CD14-positive monocyte (primary cell): ENCODE results near the gene GNB4. TPM values are rescaled to one million over a fixed set of nuclear protein-coding genes. Genes with fewer than 3 reads are reported as not detected.

ENCODE experiments used
- DNase-seq, 3 donors: peaks; one replicate each; pipeline ENCODE4 v3.0.0-alpha.2; 2011 to 2022
- H2AFZ ChIP-seq: 2 replicates; pipeline ENCODE4 v1.6.0; 2012; ENCODE audit warnings: mild to moderate bottlenecking, low read depth, low read length, inconsistent platforms; ENCODE audit not compliant: insufficient read depth, poor library complexity, severe bottlenecking
- H3K27ac ChIP-seq, 2 donors: 1 replicate in 1 of 2; 2 replicates in 1 of 2; pipeline ENCODE4 v1.5.1; 2012 to 2013; ENCODE audit warnings: low read length in 2 of 2, control low read depth in 1 of 2, inconsistent platforms in 1 of 2, low read depth in 1 of 2, mild to moderate bottlenecking in 1 of 2
- H3K27me3 ChIP-seq, 2 donors: one replicate each; pipeline versions ENCODE4 v1.6.0 to v1.6.1; 2011 to 2013; ENCODE audit warnings: low read length in 2 of 2; ENCODE audit not compliant: control insufficient read depth in 2 of 2, insufficient read depth in 2 of 2
- H3K36me3 ChIP-seq, 2 donors: replicated peaks in 1 of 2; 1 replicate in 1 of 2; 2 replicates in 1 of 2; pipeline versions ENCODE4 v1.5.1 to v1.6.1; 2012 to 2013; ENCODE audit warnings: low read length in 2 of 2, control low read depth in 1 of 2, inconsistent platforms in 1 of 2, mild to moderate bottlenecking in 1 of 2; ENCODE audit not compliant: insufficient read depth in 2 of 2, control insufficient read depth in 1 of 2
- H3K4me1 ChIP-seq, 2 donors: 1 replicate in 1 of 2; 2 replicates in 1 of 2; pipeline versions ENCODE4 v1.5.1 to v1.6.1; 2012 to 2013; ENCODE audit warnings: low read length in 2 of 2, control low read depth in 1 of 2, inconsistent platforms in 1 of 2, mild to moderate bottlenecking in 1 of 2, moderate library complexity in 1 of 2; ENCODE audit not compliant: insufficient read depth in 2 of 2, control insufficient read depth in 1 of 2
- H3K4me2 ChIP-seq: replicated peaks from 2 replicates; pipeline ENCODE3; 2012; ENCODE audit warnings: low read length, moderate library complexity, mild to moderate bottlenecking; ENCODE audit not compliant: poor library complexity, severe bottlenecking; ENCODE audit errors: extremely low read depth
- H3K4me3 ChIP-seq, 3 experiments: fragments of 200-600 bp in 1 of 3; sonication (generic) in 1 of 3; replicated peaks in 1 of 3; 1 replicate in 2 of 3; 2 replicates in 1 of 3; pipeline ENCODE4 v1.5.1; 2011 to 2013; ENCODE audit warnings: low read length in 3 of 3, mild to moderate bottlenecking in 3 of 3, control low read depth in 2 of 3, low read depth in 2 of 3, inconsistent platforms in 1 of 3, moderate library complexity in 1 of 3
- H3K79me2 ChIP-seq: 2 replicates; pipeline ENCODE4 v1.6.0; 2012; ENCODE audit warnings: mild to moderate bottlenecking, control low read depth, inconsistent platforms, low read length, moderate library complexity; ENCODE audit not compliant: insufficient read depth
- H3K9ac ChIP-seq: 2 replicates; pipeline ENCODE4 v1.6.0; 2017; ENCODE audit warnings: low read length, mild to moderate bottlenecking; ENCODE audit not compliant: insufficient read depth, poor library complexity, severe bottlenecking
- H3K9me3 ChIP-seq, 2 donors: replicated peaks in 1 of 2; 1 replicate in 1 of 2; 2 replicates in 1 of 2; pipeline versions ENCODE4 v1.5.1 to v1.6.1; 2012 to 2013; ENCODE audit warnings: low read length in 2 of 2, control low read depth in 1 of 2; ENCODE audit not compliant: control insufficient read depth in 1 of 2, insufficient read depth in 1 of 2
- H4K20me1 ChIP-seq: 2 replicates; pipeline ENCODE4 v1.6.0; 2012; ENCODE audit warnings: mild to moderate bottlenecking, low read length, control low read depth, moderate library complexity; ENCODE audit not compliant: insufficient read depth
- H3K27ac Mint-ChIP-seq, 7 donors: one replicate each; pipeline ENCODE4 v1.8.0; 2020; ENCODE audit warnings: mild to moderate bottlenecking in 7 of 7, mixed read lengths in 7 of 7, moderate library complexity in 6 of 7, inconsistent platforms in 2 of 7
- H3K27me3 Mint-ChIP-seq, 3 donors: one replicate each; pipeline ENCODE4 v1.8.0; 2021 to 2022; ENCODE audit warnings: low read depth in 3 of 3, mild to moderate bottlenecking in 3 of 3, mixed read lengths in 3 of 3, moderate library complexity in 3 of 3, inconsistent platforms in 1 of 3
- H3K36me3 Mint-ChIP-seq, 2 donors: one replicate each; pipeline ENCODE4 v1.8.0; 2020; ENCODE audit warnings: mixed read lengths in 2 of 2, inconsistent platforms in 1 of 2, mild to moderate bottlenecking in 1 of 2
- H3K4me1 Mint-ChIP-seq: one replicate; pipeline ENCODE4 v1.8.0; 2020; ENCODE audit warnings: mild to moderate bottlenecking, mixed read lengths
- H3K4me3 Mint-ChIP-seq, 2 donors: one replicate each; pipeline ENCODE4 v1.8.0; 2020; ENCODE audit warnings: mild to moderate bottlenecking in 2 of 2, mixed read lengths in 2 of 2, moderate library complexity in 1 of 2
- H3K9me3 Mint-ChIP-seq, 7 donors: one replicate each; pipeline ENCODE4 v1.8.0; 2020 to 2022; ENCODE audit warnings: mixed read lengths in 7 of 7, mild to moderate bottlenecking in 6 of 7, moderate library complexity in 6 of 7, inconsistent platforms in 2 of 7
- CTCF ChIP-seq: fragments of 200-600 bp; IDR thresholded peaks from one replicate; pipeline ENCODE4 v1.8.0; 2022; ENCODE audit warnings: antibody characterized with exemption, mild to moderate bottlenecking
- WGBS: methylation state at CpG from one replicate; pipeline ENCODE4 v1.1.5; 2013; ENCODE audit warnings: missing lambda C conversion rate; ENCODE audit not compliant: insufficient coverage; 5-methylcytosine and 5-hydroxymethylcytosine counted together
- intact Hi-C, 2 donors: fragments of 100-400 bp; cut with micrococcal nuclease; formaldehyde crosslinking; loops; one replicate each; pipeline versions ENCODE4 v1.15.0 to v1.15.1; 2023
- polyA plus RNA-seq, 3 donors: library from polyadenylated mRNA; depleted of rRNA in 1 of 3; unstranded in 2 of 3; stranded (reverse) in 1 of 3; fragments of 300-500 nt in 2 of 3; fragments of >200 nt in 1 of 3; fragmentation: Illumina TruSeq in 2 of 3; gene quantifications; 1 replicate in 2 of 3; 2 replicates in 1 of 3; pipeline ENCODE4 v1.2.3, GENCODE V29; 2012 to 2021

The GNB4 gene
- polyA plus RNA-seq, 3 donors = 15.4 to 65.1 (median 63.5) TPM

GRCh38 chr3:179418610-179419009 lies 32.7 kb downstream of the GNB4 start:
- Histone ChIP-seq H3K4me2 (no peak overlapping the region), H4K20me1 (peaks cover 12% of the 10 kb centered on the region), H3K36me3 (peaks cover 51 to 81% of the 10 kb centered on the region in 2 donors), H3K27me3 (no peaks in the 10 kb centered on the region), H3K9ac (no peak overlapping the region), H3K4me1 (no peaks in the 10 kb centered on the region), H3K79me2 (peaks cover 5% of the 10 kb centered on the region), H3K4me3 (no peak overlapping the region), H3K27ac (no peak overlapping the region), H3K9me3 (no peaks in the 10 kb centered on the region), H2AFZ (no peak overlapping the region)
- Mint-ChIP-seq H3K4me3 (no peak overlapping the region), H3K9me3 (no peaks in the 10 kb centered on the region), H3K36me3 (peaks cover 49 to 63% of the 10 kb centered on the region in 2 donors), H3K27me3 (no peaks in the 10 kb centered on the region), H3K4me1 (no peaks in the 10 kb centered on the region), H3K27ac (no peak overlapping the region)
- no peak for TF ChIP-seq CTCF
- no peak for DNase-seq
- WGBS = 73% methylated on average over 2 of the region's 3 CpGs
- intact Hi-C loops = no loop called here

GRCh38 chr3:179416681-179417080 lies 34.6 kb downstream of the GNB4 start:
- no peaks in the 10 kb centered on the region for H3K9me3 ChIP-seq
- H3K36me3 ChIP-seq = peaks cover 65 to 84% of the 10 kb centered on the region in 2 donors
- H3K27ac Mint-ChIP-seq = no peak overlapping the region
- peaks cover 55 to 68% of the 10 kb centered on the region in 2 donors for H3K36me3 Mint-ChIP-seq
- no peaks in the 10 kb centered on the region for H3K79me2 ChIP-seq
- no peak for DNase-seq
- no peaks in the 10 kb centered on the region for H3K4me1 Mint-ChIP-seq
- H2AFZ ChIP-seq = no peak overlapping the region
- H3K27me3 ChIP-seq = no peaks in the 10 kb centered on the region
- no peak overlapping the region for H3K27ac ChIP-seq
- intact Hi-C loops = no loop called here
- H3K4me3 Mint-ChIP-seq = no peak overlapping the region
- TF ChIP-seq CTCF = no peak
- no peak overlapping the region for H3K4me3 ChIP-seq
- H3K9ac ChIP-seq = no peak overlapping the region
- H4K20me1 ChIP-seq = peaks cover 5% of the 10 kb centered on the region
- no peaks in the 10 kb centered on the region for H3K4me1 ChIP-seq
- no CpG with 5 or more reads among the region's 2 CpGs for WGBS
- H3K9me3 Mint-ChIP-seq = peaks cover 0 to 2% (median 0%) of the 10 kb centered on the region in 7 donors
- H3K27me3 Mint-ChIP-seq = no peaks in the 10 kb centered on the region
- no peak overlapping the region for H3K4me2 ChIP-seq
